ENCODE results near the gene SFMBT2.

The SFMBT2 gene

DNA sequence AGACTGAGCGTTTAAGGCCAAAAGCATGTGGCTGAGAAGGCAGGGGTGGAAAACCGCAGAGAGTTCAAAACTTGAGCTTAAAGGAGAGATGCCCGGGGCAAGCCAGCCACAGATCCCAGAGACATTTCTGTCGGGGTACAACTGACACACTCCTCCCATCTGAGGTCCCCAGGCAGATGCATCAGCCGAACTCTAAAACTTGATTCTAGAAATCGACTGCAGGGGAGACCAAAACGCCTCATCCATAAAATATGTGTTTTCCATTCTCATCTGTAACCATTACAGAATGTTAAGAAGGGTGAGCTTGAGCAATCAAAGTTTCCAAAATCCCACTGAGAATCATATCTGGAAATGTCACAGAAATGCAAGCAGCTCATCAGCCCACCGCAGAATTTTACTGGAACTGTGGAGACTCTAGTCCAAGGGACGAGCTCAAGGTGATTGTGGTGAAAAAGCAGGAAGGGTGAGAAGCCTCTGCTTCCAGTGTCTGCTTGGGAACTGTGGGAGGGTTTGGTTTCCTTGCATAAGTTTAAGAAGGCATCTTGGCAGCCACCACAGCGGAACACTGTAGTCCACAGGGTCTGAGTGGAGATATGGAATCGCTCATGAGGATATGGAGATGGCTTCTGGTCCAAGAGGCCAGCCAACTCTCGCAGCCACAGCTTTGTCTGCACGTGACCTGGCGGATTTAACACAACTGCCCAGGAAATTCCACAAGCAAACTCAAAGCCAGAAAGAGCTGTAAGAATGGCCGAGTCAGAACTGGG lies 249.2 kb downstream of the SFMBT2 start:
- DNase-seq = no peak
- Histone ChIP-seq H3K4me1 (ENCODE audit: control extremely low read depth in 1 of 4, control insufficient read depth in 4 of 4, insufficient read depth in 4 of 4, low read length in 3 of 4) (peaks cover 4 to 17% (median 8%) of the 10 kb centered on the region in 4 experiments), H3K27ac (ENCODE audit: insufficient read depth in 1 of 2, low read depth in 1 of 2, low read length in 2 of 2, poor library complexity in 1 of 2, severe bottlenecking in 2 of 2) (no peak overlapping the region), H3K4me3 (ENCODE audit: control insufficient read depth in 1 of 7, extremely low read depth in 1 of 7, insufficient read depth in 4 of 7, low read depth in 2 of 7, low read length in 6 of 7) (no peak overlapping the region), H3K36me3 (ENCODE audit: control insufficient read depth in 4 of 4, insufficient read depth in 4 of 4, low read length in 3 of 4) (peaks cover 19 to 46% (median 32%) of the 10 kb centered on the region in 4 experiments), H3K9me3 (ENCODE audit: control extremely low read depth in 1 of 5, control insufficient read depth in 4 of 5, insufficient read depth in 2 of 5, low read depth in 1 of 5, low read length in 4 of 5) (no peaks in the 10 kb centered on the region), H3K27me3 (replicated peaks in 2 of 5; ENCODE audit: control insufficient read depth in 4 of 5, insufficient read depth in 5 of 5, low read length in 4 of 5) (no peaks in the 10 kb centered on the region)
- POLR2A ChIA-PET = no interaction called here
- CTCF ChIA-PET = no interaction called here
- 90% methylated on average over 10 of the region's 15 CpGs for WGBS (ENCODE audit: insufficient coverage)

DNA sequence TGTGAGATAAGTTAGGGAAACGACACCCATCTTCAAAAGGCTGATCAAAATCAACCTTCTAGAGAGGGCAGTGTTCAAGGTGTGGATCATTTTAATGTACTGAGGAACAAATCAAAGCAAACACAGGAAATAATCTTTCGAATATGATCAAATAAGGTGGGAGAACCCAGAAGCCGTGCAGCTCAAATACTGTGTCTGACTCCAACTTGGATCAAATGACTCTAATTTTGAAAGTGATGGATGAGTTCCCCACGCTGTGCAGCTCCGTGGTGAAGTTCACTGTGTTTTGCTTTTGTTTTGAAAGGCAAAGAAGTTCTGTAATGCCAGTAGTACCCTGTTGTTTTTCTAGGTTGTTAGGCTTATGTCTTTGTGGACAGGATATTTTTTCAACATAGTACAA lies 250.9 kb downstream of the SFMBT2 start:
- DNase-seq = no peak
- Histone ChIP-seq H3K27me3 (replicated peaks in 2 of 5; ENCODE audit: control insufficient read depth in 4 of 5, insufficient read depth in 5 of 5, low read length in 4 of 5) (no peaks in the 10 kb centered on the region), H3K27ac (ENCODE audit: insufficient read depth in 1 of 2, low read depth in 1 of 2, low read length in 2 of 2, poor library complexity in 1 of 2, severe bottlenecking in 2 of 2) (no peak overlapping the region), H3K4me3 (ENCODE audit: control insufficient read depth in 1 of 7, extremely low read depth in 1 of 7, insufficient read depth in 4 of 7, low read depth in 2 of 7, low read length in 6 of 7) (no peak overlapping the region), H3K9me3 (ENCODE audit: control extremely low read depth in 1 of 5, control insufficient read depth in 4 of 5, insufficient read depth in 2 of 5, low read depth in 1 of 5, low read length in 4 of 5) (no peaks in the 10 kb centered on the region), H3K36me3 (ENCODE audit: control insufficient read depth in 4 of 4, insufficient read depth in 4 of 4, low read length in 3 of 4) (peaks cover 19 to 38% (median 32%) of the 10 kb centered on the region in 4 experiments), H3K4me1 (ENCODE audit: control extremely low read depth in 1 of 4, control insufficient read depth in 4 of 4, insufficient read depth in 4 of 4, low read length in 3 of 4) (peaks cover 4 to 18% (median 8%) of the 10 kb centered on the region in 4 experiments)
- 90% methylated on average over 4 of the region's 5 CpGs for WGBS (ENCODE audit: insufficient coverage)
- POLR2A ChIA-PET = no interaction called here
- CTCF ChIA-PET = no interaction called here

DNA sequence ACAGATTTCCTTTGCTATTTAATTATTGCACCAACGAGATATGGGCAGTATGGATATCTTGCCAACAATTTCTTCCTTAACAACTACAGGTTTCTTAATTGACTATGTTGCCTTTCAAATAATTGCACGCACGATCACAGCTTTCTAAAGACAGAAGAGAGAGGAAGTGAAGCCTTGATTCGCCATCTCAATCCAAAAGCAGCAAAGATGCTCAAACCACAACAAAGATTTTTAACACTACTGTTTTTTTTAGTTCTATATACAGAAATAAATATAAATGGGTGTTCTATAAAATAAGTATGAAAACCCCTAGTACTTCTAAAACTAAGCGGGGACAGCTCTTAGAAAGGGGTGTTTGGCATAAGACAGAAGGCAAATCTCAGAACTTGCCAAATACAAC lies 251.3 kb downstream of the SFMBT2 start:
- CTCF ChIA-PET = no interaction called here
- no peaks in the 10 kb centered on the region for H3K27me3 ChIP-seq (replicated peaks in 2 of 5; ENCODE audit: control insufficient read depth in 4 of 5, insufficient read depth in 5 of 5, low read length in 4 of 5)
- H3K4me3 ChIP-seq (ENCODE audit: control insufficient read depth in 1 of 7, extremely low read depth in 1 of 7, insufficient read depth in 4 of 7, low read depth in 2 of 7, low read length in 6 of 7) = no peak overlapping the region
- H3K36me3 ChIP-seq (ENCODE audit: control insufficient read depth in 4 of 4, insufficient read depth in 4 of 4, low read length in 3 of 4) = peaks cover 17 to 38% (median 32%) of the 10 kb centered on the region in 4 experiments
- WGBS (ENCODE audit: insufficient coverage) = no CpG with 5 or more reads among the region's 5 CpGs
- H3K4me1 ChIP-seq (ENCODE audit: control extremely low read depth in 1 of 4, control insufficient read depth in 4 of 4, insufficient read depth in 4 of 4, low read length in 3 of 4) = peaks cover 4 to 18% (median 8%) of the 10 kb centered on the region in 4 experiments
- H3K9me3 ChIP-seq (ENCODE audit: control extremely low read depth in 1 of 5, control insufficient read depth in 4 of 5, insufficient read depth in 2 of 5, low read depth in 1 of 5, low read length in 4 of 5) = no peaks in the 10 kb centered on the region
- POLR2A ChIA-PET = no interaction called here
- H3K27ac ChIP-seq (ENCODE audit: insufficient read depth in 1 of 2, low read depth in 1 of 2, low read length in 2 of 2, poor library complexity in 1 of 2, severe bottlenecking in 2 of 2) = no peak overlapping the region
- DNase-seq = no peak

DNA sequence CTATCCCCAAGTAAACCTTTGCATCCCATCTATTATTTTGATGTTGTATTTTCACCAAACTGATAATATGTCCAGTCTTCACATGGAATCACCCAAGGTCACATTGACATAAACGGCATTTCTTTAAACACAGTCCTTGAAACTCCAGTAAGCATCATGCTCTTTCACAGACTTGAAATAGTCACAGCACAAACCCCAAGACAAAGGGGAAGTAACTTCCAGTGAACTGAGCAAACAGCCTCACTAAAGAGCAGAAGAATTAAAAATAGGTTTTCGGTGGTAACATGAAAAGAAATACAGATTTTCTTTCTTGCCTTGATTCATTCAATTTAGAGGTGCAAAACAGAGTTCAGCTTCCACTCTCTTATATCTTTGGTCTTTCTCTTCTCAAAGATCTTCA lies 253.7 kb downstream of the SFMBT2 start:
- CTCF ChIA-PET = no interaction called here

DNA sequence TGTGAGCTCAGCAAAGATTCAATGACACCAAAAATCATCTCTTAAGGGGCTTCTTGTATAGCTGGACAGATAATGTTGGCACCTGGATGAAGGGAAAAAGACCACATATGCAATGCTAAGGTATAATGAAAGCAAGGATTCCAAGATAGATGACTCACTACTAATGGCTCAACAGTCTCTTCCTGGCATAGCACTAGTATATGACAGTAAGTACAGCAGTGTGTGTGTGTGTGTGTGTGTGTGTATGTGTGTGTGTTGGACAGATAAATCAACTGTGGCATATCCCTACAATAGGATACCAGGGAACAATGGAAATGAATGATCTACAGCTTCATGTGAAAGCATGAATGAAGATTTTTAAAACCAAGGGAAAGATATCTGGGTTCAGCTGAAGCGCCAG lies 257.1 kb downstream of the SFMBT2 start:
- 100% methylated on average over 1 of the region's 1 CpG for WGBS (ENCODE audit: insufficient coverage)
- no peaks in the 10 kb centered on the region for H3K36me3 ChIP-seq (ENCODE audit: control insufficient read depth in 4 of 4, insufficient read depth in 4 of 4, low read length in 3 of 4)
- ChIA-PET CTCF (interaction anchor here (1.8 kb wide), 1 partner anchor 234 kb away, joined by 7 read pairs; no protein-coding TSS in a partner anchor), POLR2A (interaction anchor here (0.6 kb wide), 1 partner anchor 61 kb away, joined by 4 read pairs; no protein-coding TSS in a partner anchor)
- no peak overlapping the region for H3K27ac ChIP-seq (ENCODE audit: insufficient read depth in 1 of 2, low read depth in 1 of 2, low read length in 2 of 2, poor library complexity in 1 of 2, severe bottlenecking in 2 of 2)
- no peak overlapping the region for H3K4me3 ChIP-seq (ENCODE audit: control insufficient read depth in 1 of 7, extremely low read depth in 1 of 7, insufficient read depth in 4 of 7, low read depth in 2 of 7, low read length in 6 of 7)
- H3K4me1 ChIP-seq (ENCODE audit: control extremely low read depth in 1 of 4, control insufficient read depth in 4 of 4, insufficient read depth in 4 of 4, low read length in 3 of 4) = peaks cover 4 to 23% (median 8%) of the 10 kb centered on the region in 4 experiments
- no peaks in the 10 kb centered on the region for H3K9me3 ChIP-seq (ENCODE audit: control extremely low read depth in 1 of 5, control insufficient read depth in 4 of 5, insufficient read depth in 2 of 5, low read depth in 1 of 5, low read length in 4 of 5)
- H3K27me3 ChIP-seq (replicated peaks in 2 of 5; ENCODE audit: control insufficient read depth in 4 of 5, insufficient read depth in 5 of 5, low read length in 4 of 5) = peaks cover 0 to 2% (median 0%) of the 10 kb centered on the region in 5 experiments
- peak in 2 of 3 donors; percentile 5 to 11 for DNase-seq

More for the DNA sequence above, 253.7 kb downstream of the SFMBT2 start:
- DNase-seq = peak; percentile 10 to 70 (median 60)
- 17% methylated on average over 1 of the region's 2 CpGs for WGBS (ENCODE audit: insufficient coverage)
- H3K36me3 ChIP-seq (ENCODE audit: control insufficient read depth in 4 of 4, insufficient read depth in 4 of 4, low read length in 3 of 4) = peaks cover 5 to 21% (median 16%) of the 10 kb centered on the region in 4 experiments
- no peaks in the 10 kb centered on the region for H3K27me3 ChIP-seq (replicated peaks in 2 of 5; ENCODE audit: control insufficient read depth in 4 of 5, insufficient read depth in 5 of 5, low read length in 4 of 5)
- POLR2A ChIA-PET = no interaction called here
- H3K27ac ChIP-seq (ENCODE audit: insufficient read depth in 1 of 2, low read depth in 1 of 2, low read length in 2 of 2, poor library complexity in 1 of 2, severe bottlenecking in 2 of 2) = no peak overlapping the region
- no peaks in the 10 kb centered on the region for H3K9me3 ChIP-seq (ENCODE audit: control extremely low read depth in 1 of 5, control insufficient read depth in 4 of 5, insufficient read depth in 2 of 5, low read depth in 1 of 5, low read length in 4 of 5)
- H3K4me1 ChIP-seq (ENCODE audit: control extremely low read depth in 1 of 4, control insufficient read depth in 4 of 4, insufficient read depth in 4 of 4, low read length in 3 of 4) = peaks cover 4 to 23% (median 8%) of the 10 kb centered on the region in 4 experiments
- no peak overlapping the region for H3K4me3 ChIP-seq (ENCODE audit: control insufficient read depth in 1 of 7, extremely low read depth in 1 of 7, insufficient read depth in 4 of 7, low read depth in 2 of 7, low read length in 6 of 7)

DNA sequence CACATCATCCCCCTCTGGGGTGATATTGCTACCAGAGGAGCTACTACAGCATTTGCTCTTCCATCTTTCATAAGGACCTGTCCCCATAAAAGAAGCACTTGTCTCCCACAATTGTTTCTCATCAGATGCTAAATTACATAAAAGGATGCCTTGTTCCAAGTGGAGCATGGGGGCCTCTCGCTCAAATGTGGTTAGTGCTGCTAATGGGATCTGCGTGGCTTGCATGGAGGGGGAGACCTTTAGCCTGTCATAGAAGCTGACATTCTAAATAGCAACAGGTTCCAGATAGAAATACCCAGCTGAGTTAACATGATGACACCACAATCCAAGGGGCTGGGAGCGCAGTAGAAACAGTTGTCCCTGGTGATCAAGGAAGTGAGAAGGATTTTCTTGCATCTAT lies 257.9 kb downstream of the SFMBT2 start:
- WGBS (ENCODE audit: insufficient coverage) = 100% methylated on average over 1 of the region's 3 CpGs
- Histone ChIP-seq H3K27ac (ENCODE audit: insufficient read depth in 1 of 2, low read depth in 1 of 2, low read length in 2 of 2, poor library complexity in 1 of 2, severe bottlenecking in 2 of 2) (no peak overlapping the region), H3K4me1 (ENCODE audit: control extremely low read depth in 1 of 4, control insufficient read depth in 4 of 4, insufficient read depth in 4 of 4, low read length in 3 of 4) (peaks cover 4 to 19% (median 8%) of the 10 kb centered on the region in 4 experiments), H3K27me3 (replicated peaks in 2 of 5; ENCODE audit: control insufficient read depth in 4 of 5, insufficient read depth in 5 of 5, low read length in 4 of 5) (peaks cover 0 to 2% (median 0%) of the 10 kb centered on the region in 5 experiments), H3K9me3 (ENCODE audit: control extremely low read depth in 1 of 5, control insufficient read depth in 4 of 5, insufficient read depth in 2 of 5, low read depth in 1 of 5, low read length in 4 of 5) (no peaks in the 10 kb centered on the region), H3K4me3 (ENCODE audit: control insufficient read depth in 1 of 7, extremely low read depth in 1 of 7, insufficient read depth in 4 of 7, low read depth in 2 of 7, low read length in 6 of 7) (no peak overlapping the region), H3K36me3 (ENCODE audit: control insufficient read depth in 4 of 4, insufficient read depth in 4 of 4, low read length in 3 of 4) (no peaks in the 10 kb centered on the region)
- POLR2A ChIA-PET = interaction anchor here (0.6 kb wide), 1 partner anchor 60 kb away, joined by 4 read pairs; no protein-coding TSS in a partner anchor
- DNase-seq = no peak
- CTCF ChIA-PET = interaction anchor here (1.8 kb wide), 1 partner anchor 234 kb away, joined by 7 read pairs; no protein-coding TSS in a partner anchor

DNA sequence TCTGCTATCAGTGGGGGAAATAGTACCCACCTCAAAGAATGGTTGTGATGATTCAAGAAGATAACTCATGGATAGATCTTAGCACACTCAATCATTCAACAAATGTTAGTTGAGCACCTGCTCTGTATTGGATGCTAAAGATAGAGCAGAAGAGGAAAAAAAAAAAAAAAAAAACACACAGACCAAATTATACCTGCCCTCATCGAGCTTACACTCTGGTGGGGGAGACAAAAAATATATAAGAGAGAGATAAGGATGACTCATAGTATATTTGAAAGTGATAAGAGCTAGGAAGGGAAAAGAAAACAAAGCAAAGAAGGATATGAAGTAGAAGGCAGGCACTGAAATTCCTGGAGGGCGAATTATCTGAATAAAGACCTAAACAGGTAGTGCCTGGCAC lies 258.5 kb downstream of the SFMBT2 start:
- no peak for DNase-seq
- CTCF ChIA-PET = interaction anchor here (1.8 kb wide), 1 partner anchor 233 kb away, joined by 7 read pairs; no protein-coding TSS in a partner anchor
- POLR2A ChIA-PET = no interaction called here
- Histone ChIP-seq H3K9me3 (ENCODE audit: control extremely low read depth in 1 of 5, control insufficient read depth in 4 of 5, insufficient read depth in 2 of 5, low read depth in 1 of 5, low read length in 4 of 5) (no peaks in the 10 kb centered on the region), H3K4me3 (ENCODE audit: control insufficient read depth in 1 of 7, extremely low read depth in 1 of 7, insufficient read depth in 4 of 7, low read depth in 2 of 7, low read length in 6 of 7) (no peak overlapping the region), H3K36me3 (ENCODE audit: control insufficient read depth in 4 of 4, insufficient read depth in 4 of 4, low read length in 3 of 4) (no peaks in the 10 kb centered on the region), H3K27ac (ENCODE audit: insufficient read depth in 1 of 2, low read depth in 1 of 2, low read length in 2 of 2, poor library complexity in 1 of 2, severe bottlenecking in 2 of 2) (no peak overlapping the region), H3K27me3 (replicated peaks in 2 of 5; ENCODE audit: control insufficient read depth in 4 of 5, insufficient read depth in 5 of 5, low read length in 4 of 5) (peaks cover 0 to 3% (median 0%) of the 10 kb centered on the region in 5 experiments), H3K4me1 (ENCODE audit: control extremely low read depth in 1 of 4, control insufficient read depth in 4 of 4, insufficient read depth in 4 of 4, low read length in 3 of 4) (peaks cover 3 to 13% (median 5%) of the 10 kb centered on the region in 4 experiments)
- WGBS (ENCODE audit: insufficient coverage) = no CpG with 5 or more reads among the region's 2 CpGs

Measured in common myeloid progenitor, CD34-positive (primary cell).